Non-pigmented ciliary epithelial cell (primary cell): Measurements from ENCODE around the gene UBE2C.

Experiments
- DNase-seq: peaks from one replicate; pipeline ENCODE4 v3.0.0-alpha.2; 2010; ENCODE audit warnings: low read depth

UBE2C gene

DNA sequence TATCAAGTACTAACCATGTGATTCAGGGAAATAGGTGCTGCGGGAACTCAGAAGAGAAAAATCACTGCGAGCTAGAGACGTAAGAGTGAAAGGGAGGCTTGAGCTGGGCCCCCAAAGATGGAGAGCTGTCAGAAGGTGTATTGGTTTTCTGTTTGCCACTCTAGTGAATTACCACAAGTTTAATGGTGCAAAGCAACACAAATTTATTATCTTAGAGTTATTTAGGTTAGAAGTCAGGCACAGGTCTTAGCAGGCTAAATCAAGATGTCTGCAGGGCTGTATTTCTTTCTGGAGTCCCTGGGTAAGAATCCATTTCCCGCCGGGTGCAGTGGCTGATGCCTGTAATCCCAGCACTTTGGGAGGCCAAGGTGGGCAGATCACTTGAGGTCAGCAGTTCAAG lies 47.5 kb downstream of the UBE2C start:
- no peak for DNase-seq

DNA sequence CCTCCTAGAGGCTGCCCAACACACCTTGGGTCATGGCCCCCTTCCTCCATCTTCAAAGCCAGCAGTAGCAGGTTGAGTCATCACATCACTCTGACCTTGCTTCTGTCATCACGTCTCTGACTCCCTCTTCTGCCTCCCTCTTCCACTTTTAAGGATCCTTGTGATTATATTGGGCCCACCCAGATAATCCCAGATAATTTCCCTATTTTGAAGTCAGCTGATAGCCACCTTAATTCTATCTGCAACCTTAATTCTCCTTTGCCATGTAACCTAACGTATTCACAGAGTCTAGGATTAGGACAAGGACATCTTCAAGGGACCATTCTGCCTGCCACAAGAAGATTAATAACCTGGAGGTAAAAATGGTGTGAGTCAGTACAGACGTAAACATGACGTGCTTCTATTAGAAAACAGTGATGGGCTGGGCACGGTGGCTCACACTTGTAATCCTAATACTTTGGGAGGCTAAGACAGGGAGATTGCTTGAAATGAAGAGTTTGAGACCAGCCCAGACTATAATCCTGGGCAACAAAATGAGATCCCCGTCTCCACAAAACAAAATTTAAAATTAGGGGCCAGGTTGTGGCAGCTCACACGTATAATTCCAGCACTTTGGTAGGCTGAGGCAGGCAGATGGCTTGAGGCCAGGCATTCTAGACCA lies 48.2 kb downstream of the UBE2C start:
- no peak for DNase-seq

DNA sequence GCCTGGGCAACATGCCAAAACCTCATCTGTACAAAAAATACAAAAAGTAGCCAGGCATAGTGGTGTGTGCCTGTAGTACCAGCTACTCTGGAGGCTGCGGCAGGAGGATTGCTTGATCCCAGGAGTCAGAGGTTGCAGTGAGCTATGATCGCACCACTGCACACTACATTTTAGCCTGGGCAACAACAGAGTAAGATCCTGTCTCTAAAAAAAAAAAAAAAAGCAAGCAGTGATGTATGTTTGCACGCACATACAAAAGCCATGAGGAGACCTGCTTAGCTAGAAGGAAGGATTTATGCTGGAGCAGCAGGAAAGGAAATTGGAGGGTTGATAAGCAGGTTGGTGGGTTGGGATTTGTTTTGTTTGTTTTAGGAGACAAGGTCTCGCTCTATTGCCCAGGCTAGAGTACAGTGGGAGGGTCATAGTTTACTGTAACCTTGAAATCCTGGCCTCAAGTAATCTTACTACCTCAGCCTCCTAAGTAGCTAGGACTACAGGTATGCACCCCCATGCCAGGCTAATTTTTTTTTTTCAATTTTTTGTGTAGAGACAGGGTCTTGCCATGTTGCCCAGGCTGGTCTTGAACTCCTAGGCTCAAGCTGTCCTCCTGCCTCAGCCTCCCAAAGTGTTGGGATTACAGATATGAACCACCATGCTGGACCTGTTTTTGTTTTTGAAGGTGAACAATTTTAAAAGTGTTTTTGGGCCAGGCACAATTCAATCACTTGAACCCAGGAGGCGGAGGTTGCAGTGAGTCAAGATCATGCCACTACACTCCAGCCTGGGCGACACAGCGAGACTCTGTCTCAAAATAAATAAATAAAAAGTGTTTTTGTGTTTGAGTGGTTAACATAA lies 49.0 kb downstream of the UBE2C start:
- no peak for DNase-seq

DNA sequence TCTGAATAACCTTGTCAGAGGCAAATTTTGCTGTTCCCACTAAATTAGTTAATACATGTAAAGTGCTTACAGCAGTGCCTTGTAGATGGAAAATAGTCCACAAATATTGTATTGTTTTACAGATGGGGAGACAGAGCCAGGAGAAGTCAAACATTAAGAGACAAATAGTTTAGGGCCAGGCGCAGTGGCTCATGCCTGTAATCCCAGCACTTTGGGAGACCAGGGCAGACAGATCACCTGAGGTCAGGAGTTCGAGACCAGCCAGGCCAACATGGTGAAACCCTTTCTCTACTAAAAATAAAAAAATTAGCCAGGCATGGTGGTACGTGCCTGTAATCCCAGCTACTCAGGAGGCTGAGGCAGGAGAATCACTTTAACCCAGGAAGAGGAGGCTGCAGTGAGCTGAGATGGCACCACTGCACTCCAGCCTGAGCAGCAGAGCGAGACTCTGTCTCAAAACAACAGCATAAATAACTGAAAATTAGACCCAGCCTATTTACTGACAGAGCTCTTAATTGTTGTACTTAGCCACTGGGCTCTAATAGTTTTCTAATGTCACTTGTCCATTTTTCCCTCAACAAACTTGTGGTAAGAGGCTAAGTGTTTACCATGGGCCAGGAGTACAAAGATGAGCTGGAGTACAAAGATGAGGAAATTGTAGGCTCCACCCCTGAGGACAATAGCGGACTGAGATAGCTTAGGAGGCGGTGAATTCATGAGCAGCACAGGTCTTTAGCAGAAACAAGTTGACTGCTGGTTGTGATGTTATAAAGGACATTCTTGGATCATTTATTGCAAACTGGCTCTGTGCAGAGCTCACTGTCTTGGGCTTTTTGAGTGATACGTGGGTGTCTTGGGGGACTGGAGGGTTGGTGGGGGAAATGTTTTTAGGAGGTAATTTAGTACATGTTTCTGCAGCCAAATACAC lies 51.4 kb downstream of the UBE2C start:
- DNase-seq = no peak

DNA sequence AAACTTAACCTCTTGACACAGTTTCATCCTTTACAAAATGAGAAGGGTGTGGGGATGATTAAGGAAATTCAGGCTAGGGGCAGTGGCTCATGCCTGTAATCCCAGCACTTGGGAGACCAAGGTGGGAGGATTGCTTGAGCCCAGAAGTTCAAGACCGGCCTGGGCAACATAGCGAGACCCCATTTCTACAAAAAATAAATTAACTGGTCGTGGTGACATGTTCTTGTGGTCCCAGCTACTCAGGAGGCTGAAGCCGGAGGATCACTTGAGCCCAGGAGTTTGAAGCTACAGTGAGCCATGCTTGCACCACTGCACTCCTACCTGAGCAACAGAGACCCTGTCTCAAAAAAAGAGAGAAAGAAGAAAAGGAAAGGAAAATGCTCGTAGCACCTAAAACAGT lies 54.0 kb downstream of the UBE2C start:
- DNase-seq = no peak
